ENCODE measurements around the gene CHCHD5. TPM values are rescaled to one million over a fixed set of nuclear protein-coding genes. Genes with fewer than 3 reads are reported as not detected.
"Not testable (repeated sequence)": the region's sequence is repeated elsewhere in the genome, so short reads cannot be mapped to it uniquely, and the experiment has no call there.

CHCHD5 gene
- total RNA-seq, 3 donors from 2014 or later = 35.2 to 45.9 (median 45.4) TPM

- Mint-ChIP-seq H3K27me3 (ENCODE audit: low read depth) (no peaks in the 10 kb centered on the region), H3K4me3 (no peak overlapping the region), H3K9me3 (no peaks in the 10 kb centered on the region), H3K36me3 (ENCODE audit: insufficient read depth) (no peaks in the 10 kb centered on the region), H3K4me1 (ENCODE audit: low read depth) (peaks cover 4% of the 10 kb centered on the region)
- no peak for DNase-seq
- no peak for ATAC-seq
Observed at GRCh38 chr2:112603731-112604130, 19.3 kb downstream of the CHCHD5 start.

- H3K4me3 Mint-ChIP-seq = no peak overlapping the region
Observed at GRCh38 chr2:112604952-112605351, 20.5 kb downstream of the CHCHD5 start.

DNA sequence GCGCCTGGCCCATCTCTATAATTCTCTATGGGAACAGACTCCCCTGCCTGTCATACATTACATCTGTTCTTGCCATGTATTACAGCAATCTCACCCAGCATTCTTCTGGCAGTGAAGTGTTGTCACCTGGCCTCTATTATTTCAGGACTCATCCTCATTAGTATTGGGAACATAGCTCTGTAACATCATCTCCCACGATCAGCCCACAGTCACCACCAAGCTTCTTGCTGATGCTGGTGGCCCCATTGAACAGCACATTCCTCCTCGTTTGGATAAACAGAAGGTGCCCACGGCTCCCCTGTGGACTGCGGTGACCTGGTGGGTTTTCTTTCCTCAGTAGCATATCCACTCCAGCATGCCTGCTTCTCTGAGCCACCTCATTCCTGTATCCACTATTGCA lies 21.5 kb downstream of the CHCHD5 start:
- Mint-ChIP-seq H3K27me3 (ENCODE audit: low read depth) (no peaks in the 10 kb centered on the region), H3K9me3 (no peaks in the 10 kb centered on the region), H3K4me1 (ENCODE audit: low read depth) (no peaks in the 10 kb centered on the region), H3K4me3 (no peak overlapping the region), H3K36me3 (ENCODE audit: insufficient read depth) (no peaks in the 10 kb centered on the region)
- DNase-seq (no peak), ATAC-seq (no peak)

More at GRCh38 chr2:112604952-112605351, 20.5 kb downstream of the CHCHD5 start:
- Mint-ChIP-seq H3K36me3 (ENCODE audit: insufficient read depth) (no peaks in the 10 kb centered on the region), H3K4me1 (ENCODE audit: low read depth) (peaks cover 2% of the 10 kb centered on the region), H3K27me3 (ENCODE audit: low read depth) (no peaks in the 10 kb centered on the region), H3K9me3 (no peaks in the 10 kb centered on the region)
- ATAC-seq (no peak), DNase-seq (no peak)

- no peaks in the 10 kb centered on the region for H3K4me1 Mint-ChIP-seq (ENCODE audit: low read depth)
- H3K36me3 Mint-ChIP-seq (ENCODE audit: insufficient read depth) = no peaks in the 10 kb centered on the region
- no peak for ATAC-seq
- H3K27me3 Mint-ChIP-seq (ENCODE audit: low read depth) = no peaks in the 10 kb centered on the region
- no peaks in the 10 kb centered on the region for H3K9me3 Mint-ChIP-seq
- H3K4me3 Mint-ChIP-seq = no peak overlapping the region
- DNase-seq = no peak
Observed at GRCh38 chr2:112606547-112606946, 22.1 kb downstream of the CHCHD5 start.

DNA sequence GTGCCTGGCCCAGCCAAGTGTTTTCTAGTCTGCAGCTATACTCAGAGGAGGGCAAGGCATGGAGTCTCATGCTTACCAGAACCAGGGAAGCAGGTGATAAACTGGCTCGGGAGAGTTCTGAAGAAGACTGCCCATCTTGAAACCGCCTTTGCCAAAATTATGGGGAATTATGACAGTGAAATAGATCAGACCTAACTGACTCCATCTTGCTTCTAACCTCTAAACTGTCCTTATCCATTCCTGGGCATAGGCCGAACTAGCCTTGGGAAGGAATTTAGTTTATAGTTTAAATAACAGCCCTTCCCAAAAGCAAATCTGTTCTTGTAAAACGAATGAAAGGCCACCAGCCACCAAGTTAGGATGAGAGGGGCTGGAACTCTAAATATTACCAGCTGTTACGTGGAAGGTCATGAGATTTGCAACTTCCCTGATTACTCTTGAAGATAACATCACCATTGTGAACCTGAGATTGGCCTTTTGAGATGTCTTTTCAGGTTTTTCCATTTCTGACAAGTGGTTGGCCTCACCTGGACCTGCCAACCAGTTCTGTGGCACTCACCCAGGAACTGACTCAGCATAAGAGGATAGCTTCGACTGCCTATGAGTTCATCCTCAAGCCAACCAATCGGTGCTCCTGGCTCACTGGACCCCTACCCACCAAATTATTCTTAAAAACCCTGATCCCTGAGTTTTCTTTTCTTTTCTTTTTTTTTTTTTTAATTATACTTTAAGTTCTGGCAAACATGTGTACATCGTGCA lies 23.4 kb downstream of the CHCHD5 start:
- DNase-seq (no peak), ATAC-seq (no peak)
- no peaks in the 10 kb centered on the region for H3K4me1 Mint-ChIP-seq (ENCODE audit: low read depth)
- H3K27me3 Mint-ChIP-seq (ENCODE audit: low read depth) = no peaks in the 10 kb centered on the region
- no peak overlapping the region for H3K4me3 Mint-ChIP-seq
- no peaks in the 10 kb centered on the region for H3K9me3 Mint-ChIP-seq
- H3K36me3 Mint-ChIP-seq (ENCODE audit: insufficient read depth) = no peaks in the 10 kb centered on the region

DNA sequence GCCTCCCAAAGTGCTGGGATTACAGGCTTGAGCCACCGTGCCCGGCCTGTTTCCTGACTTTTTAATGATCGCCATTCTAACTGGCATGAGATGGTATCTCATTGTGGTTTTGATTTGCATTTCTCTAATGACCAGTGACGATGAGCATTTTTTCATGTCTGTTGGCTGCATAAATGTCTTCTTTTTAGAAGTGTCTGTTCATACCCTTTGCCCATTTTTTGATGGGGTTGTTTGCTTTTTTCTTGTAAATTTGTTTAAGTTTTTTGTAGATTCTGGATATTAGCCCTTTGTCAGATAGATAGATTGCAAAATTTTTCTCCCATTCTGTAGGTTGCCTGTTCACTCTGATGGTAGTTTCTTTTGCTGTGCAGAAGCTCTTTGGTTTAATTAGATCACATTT lies 24.9 kb downstream of the CHCHD5 start:
- DNase-seq; H3K4me1 Mint-ChIP-seq (ENCODE audit: low read depth); H3K27me3 Mint-ChIP-seq (ENCODE audit: low read depth); H3K4me3 Mint-ChIP-seq; ATAC-seq; H3K36me3 Mint-ChIP-seq (ENCODE audit: insufficient read depth); H3K9me3 Mint-ChIP-seq: not testable (repeated sequence)

DNA sequence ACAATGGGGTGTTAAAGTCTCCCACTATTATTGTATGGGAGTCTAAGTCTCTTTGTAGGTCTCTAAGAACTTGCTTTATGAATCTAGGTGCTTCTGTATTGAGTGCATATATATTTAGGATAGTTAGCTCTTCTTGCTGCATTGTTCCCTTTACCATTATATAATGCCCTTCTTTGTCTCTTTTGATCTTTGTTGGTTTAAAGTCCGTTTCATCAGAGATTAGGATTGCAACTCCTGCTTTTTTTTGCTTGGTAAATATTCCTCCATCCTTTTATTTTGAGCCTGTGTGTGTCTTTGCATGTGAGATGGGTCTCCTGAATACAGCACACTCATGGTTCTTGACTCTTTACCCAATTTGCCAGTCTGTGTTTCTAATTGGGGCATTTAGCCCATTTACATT lies 27.9 kb downstream of the CHCHD5 start:
- H3K36me3 Mint-ChIP-seq (ENCODE audit: insufficient read depth); H3K4me3 Mint-ChIP-seq; DNase-seq; H3K27me3 Mint-ChIP-seq (ENCODE audit: low read depth); H3K9me3 Mint-ChIP-seq; H3K4me1 Mint-ChIP-seq (ENCODE audit: low read depth); ATAC-seq: not testable (repeated sequence)

DNA sequence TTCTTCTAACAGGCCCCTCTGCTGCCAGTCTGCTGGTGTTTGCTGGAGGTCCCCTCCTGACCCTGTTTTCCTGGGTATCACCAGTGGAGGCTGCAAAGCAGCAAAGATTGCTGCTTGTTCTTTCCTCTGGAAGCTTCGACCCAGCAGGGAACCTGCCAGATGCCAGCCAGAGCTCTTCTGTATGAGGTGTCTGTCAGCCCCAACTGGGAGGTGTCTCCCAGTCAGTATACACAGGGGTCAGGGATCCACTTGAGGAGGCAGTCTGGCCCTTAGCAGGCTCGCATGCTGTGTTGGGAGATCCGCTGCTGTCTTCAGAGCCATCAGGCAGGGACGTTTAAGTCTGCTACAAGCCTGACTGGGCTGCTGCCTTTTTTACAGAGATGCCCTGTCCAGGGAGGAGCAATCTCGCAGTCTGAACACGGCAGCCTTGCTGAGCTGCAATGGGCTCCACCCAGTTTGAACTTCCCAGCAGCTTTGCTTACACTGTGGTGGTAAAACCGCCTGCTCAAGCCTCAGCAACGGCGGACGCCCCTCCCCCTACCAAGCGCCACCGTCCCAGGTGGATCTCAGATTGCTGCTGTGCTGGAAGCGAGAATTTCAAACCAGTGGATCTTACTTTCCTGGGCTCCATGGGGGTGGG lies 29.9 kb downstream of the CHCHD5 start:
- no peak for DNase-seq
- Mint-ChIP-seq H3K27me3 (ENCODE audit: low read depth) (no peaks in the 10 kb centered on the region), H3K36me3 (ENCODE audit: insufficient read depth) (no peaks in the 10 kb centered on the region), H3K4me3 (no peak overlapping the region), H3K4me1 (ENCODE audit: low read depth) (no peaks in the 10 kb centered on the region), H3K9me3 (no peaks in the 10 kb centered on the region)
- no peak for ATAC-seq

- Mint-ChIP-seq H3K9me3 (no peaks in the 10 kb centered on the region), H3K36me3 (ENCODE audit: insufficient read depth) (no peaks in the 10 kb centered on the region), H3K27me3 (ENCODE audit: low read depth) (no peaks in the 10 kb centered on the region), H3K4me1 (ENCODE audit: low read depth) (no peaks in the 10 kb centered on the region), H3K4me3 (no peak overlapping the region)
- ATAC-seq = no peak
- DNase-seq = no peak
Observed at GRCh38 chr2:112615051-112615450, 30.6 kb downstream of the CHCHD5 start.

- H3K27me3 Mint-ChIP-seq (ENCODE audit: low read depth); DNase-seq; H3K4me1 Mint-ChIP-seq (ENCODE audit: low read depth); H3K36me3 Mint-ChIP-seq (ENCODE audit: insufficient read depth); H3K9me3 Mint-ChIP-seq; H3K4me3 Mint-ChIP-seq; ATAC-seq: not testable (repeated sequence)
Observed at GRCh38 chr2:112615798-112616197, 31.4 kb downstream of the CHCHD5 start.

- DNase-seq (no peak), ATAC-seq (no peak)
- H3K27me3 Mint-ChIP-seq (ENCODE audit: low read depth) = no peaks in the 10 kb centered on the region
- no peaks in the 10 kb centered on the region for H3K36me3 Mint-ChIP-seq (ENCODE audit: insufficient read depth)
- no peaks in the 10 kb centered on the region for H3K4me1 Mint-ChIP-seq (ENCODE audit: low read depth)
- H3K4me3 Mint-ChIP-seq = no peak overlapping the region
- H3K9me3 Mint-ChIP-seq = no peaks in the 10 kb centered on the region
Observed at GRCh38 chr2:112618383-112618782, 34.0 kb downstream of the CHCHD5 start.

DNA sequence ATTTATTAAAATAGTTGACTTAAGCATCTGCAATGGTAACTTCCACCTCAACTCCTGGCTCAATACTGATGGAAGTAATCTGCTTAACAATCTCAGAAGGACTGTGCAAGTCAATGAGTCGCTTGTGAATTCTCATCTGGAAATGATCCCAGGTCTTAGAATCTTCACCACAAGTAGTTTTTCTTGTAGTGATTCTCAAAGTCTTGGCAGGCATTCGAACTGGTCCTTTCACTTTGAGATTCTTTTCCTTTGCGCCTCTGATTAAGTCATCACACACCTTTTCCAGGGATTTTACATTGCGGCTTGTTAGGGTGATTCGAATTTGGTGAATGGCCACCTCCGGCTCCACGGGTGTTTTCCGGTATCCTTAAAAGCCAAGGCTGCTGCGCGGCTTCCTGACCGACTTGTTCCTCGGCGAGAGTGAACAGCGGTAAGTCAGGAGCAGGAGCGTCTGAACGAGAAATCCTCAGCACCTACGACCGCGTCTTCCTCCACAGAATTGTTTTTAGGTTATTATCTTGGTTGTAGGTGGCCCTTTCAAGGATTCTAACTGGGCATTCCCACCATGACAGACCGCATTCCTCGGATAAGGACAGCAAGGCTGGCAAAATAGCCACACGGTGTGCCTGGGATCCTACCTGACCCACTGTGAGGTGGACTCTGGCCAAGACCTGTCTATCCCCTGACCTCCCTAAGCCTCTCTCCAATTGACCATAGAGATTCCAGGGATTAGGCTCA lies 37.5 kb downstream of the CHCHD5 start:
- H3K9me3 Mint-ChIP-seq = no peaks in the 10 kb centered on the region
- H3K36me3 Mint-ChIP-seq (ENCODE audit: insufficient read depth) = no peaks in the 10 kb centered on the region
- H3K4me1 Mint-ChIP-seq (ENCODE audit: low read depth) = peaks cover 29% of the 10 kb centered on the region
- H3K27me3 Mint-ChIP-seq (ENCODE audit: low read depth) = no peaks in the 10 kb centered on the region
- no peak for ATAC-seq
- no peak for DNase-seq
- no peak overlapping the region for H3K4me3 Mint-ChIP-seq

GRCh38 chr2:112622528-112622849 lies 38.1 kb downstream of the CHCHD5 start:
- Mint-ChIP-seq H3K36me3 (ENCODE audit: insufficient read depth) (no peaks in the 10 kb centered on the region), H3K27me3 (ENCODE audit: low read depth) (no peaks in the 10 kb centered on the region), H3K4me1 (ENCODE audit: low read depth) (peaks cover 34% of the 10 kb centered on the region), H3K4me3 (no peak overlapping the region), H3K9me3 (no peaks in the 10 kb centered on the region)
- no peak for DNase-seq
- ATAC-seq = no peak

DNA sequence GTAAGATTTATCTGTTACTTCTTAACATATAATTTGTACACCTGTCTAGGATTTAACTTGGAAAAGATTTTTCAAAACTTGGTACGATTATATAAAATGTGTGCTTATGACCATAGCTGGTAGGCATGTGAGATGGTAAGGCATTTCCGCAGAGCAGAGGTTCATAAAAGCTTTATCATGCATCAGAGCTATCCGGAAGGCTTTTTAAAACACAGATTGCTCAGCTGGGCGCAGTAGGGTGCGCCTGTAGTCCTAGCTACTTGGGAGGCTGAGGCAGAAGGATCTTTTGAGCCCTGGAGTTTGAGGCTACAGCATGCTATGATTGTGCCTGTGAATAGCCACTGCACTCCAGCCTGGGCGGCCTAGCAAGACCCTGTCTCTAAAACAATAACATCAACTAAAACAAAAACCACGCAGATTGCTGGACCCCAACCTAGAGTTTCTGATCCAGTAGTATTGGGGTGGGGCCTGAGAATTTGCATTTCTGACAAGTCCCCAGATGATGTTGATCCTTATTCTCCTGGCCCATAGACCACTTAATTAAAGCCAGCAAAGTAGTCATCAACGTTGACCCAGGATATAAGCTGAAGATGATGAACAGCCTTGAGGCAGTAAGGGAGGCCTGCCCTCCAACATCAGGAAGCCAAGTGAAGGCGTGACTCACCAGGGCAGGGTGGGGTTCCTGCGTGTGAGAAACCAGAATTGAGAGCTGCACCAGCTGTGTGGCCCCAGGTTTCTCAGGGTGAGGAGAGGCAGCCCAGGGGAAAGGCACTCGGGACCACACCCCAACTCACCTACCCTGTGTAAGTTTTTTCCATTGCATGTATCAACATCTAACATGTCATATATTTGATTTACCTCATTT lies 39.7 kb downstream of the CHCHD5 start:
- H3K4me3 Mint-ChIP-seq = no peak overlapping the region
- H3K9me3 Mint-ChIP-seq = no peaks in the 10 kb centered on the region
- ATAC-seq (peak; percentile 89 to 92), DNase-seq (peak; percentile 72)
- H3K27me3 Mint-ChIP-seq (ENCODE audit: low read depth) = no peaks in the 10 kb centered on the region
- no peaks in the 10 kb centered on the region for H3K36me3 Mint-ChIP-seq (ENCODE audit: insufficient read depth)
- peaks cover 44% of the 10 kb centered on the region for H3K4me1 Mint-ChIP-seq (ENCODE audit: low read depth)

All from activated T-cell treated with anti-CD3 and anti-CD28 coated beads, Interleukin-2, amount 50 U/mL, for 4 hours (primary cell).